H9 (cell line): ENCODE results near the gene CCDC122. TPM values are rescaled to one million over a fixed set of nuclear protein-coding genes. Genes with fewer than 3 reads are reported as not detected.

Source experiments
- DNase-seq: peaks from one replicate; pipeline ENCODE4 v3.0.0-alpha.2; 2017
- H2AFZ ChIP-seq: one replicate; pipeline ENCODE4 v1.6.1; 2013; ENCODE audit warnings: mild to moderate bottlenecking, low read length, control low read depth, moderate library complexity
- H2AK5ac ChIP-seq: 2 replicates; pipeline ENCODE4 v1.6.1; 2013; ENCODE audit warnings: low read length, control low read depth, mixed read lengths; ENCODE audit not compliant: insufficient read length
- H2BK120ac ChIP-seq: one replicate; pipeline ENCODE4 v1.6.1; 2013; ENCODE audit warnings: low read depth, mild to moderate bottlenecking, low read length, control low read depth, inconsistent platforms; ENCODE audit not compliant: poor library complexity, severe bottlenecking
- H2BK12ac ChIP-seq: 2 replicates; pipeline ENCODE4 v1.6.1; 2013; ENCODE audit warnings: low read length, control low read depth, mixed read lengths, low read depth; ENCODE audit not compliant: insufficient read length
- H2BK15ac ChIP-seq: 2 replicates; pipeline ENCODE4 v1.6.1; 2013; ENCODE audit warnings: low read depth, low read length, control low read depth
- H2BK20ac ChIP-seq: one replicate; pipeline ENCODE4 v1.6.1; 2013; ENCODE audit warnings: low read depth, mild to moderate bottlenecking, low read length, control low read depth, inconsistent platforms; ENCODE audit not compliant: poor library complexity, severe bottlenecking
- H2BK5ac ChIP-seq: 2 replicates; pipeline ENCODE4 v1.6.1; 2013; ENCODE audit warnings: low read length, control low read depth, mixed read lengths; ENCODE audit not compliant: insufficient read length
- H3K14ac ChIP-seq: 2 replicates; pipeline ENCODE4 v1.6.1; 2013; ENCODE audit warnings: low read length, control low read depth; ENCODE audit not compliant: insufficient read depth
- H3K18ac ChIP-seq: 2 replicates; pipeline ENCODE4 v1.6.1; 2013; ENCODE audit warnings: low read depth, mild to moderate bottlenecking, mixed read lengths, low read length, control low read depth; ENCODE audit not compliant: insufficient read length
- H3K23ac ChIP-seq: 2 replicates; pipeline ENCODE4 v1.6.1; 2013; ENCODE audit warnings: low read length, control low read depth, mixed read lengths, low read depth; ENCODE audit not compliant: insufficient read length
- H3K23me2 ChIP-seq: 2 replicates; pipeline ENCODE4 v1.6.1; 2013; ENCODE audit warnings: low read depth, mild to moderate bottlenecking, mixed read lengths, low read length, control low read depth; ENCODE audit not compliant: insufficient read length, poor library complexity, severe bottlenecking
- H3K27ac ChIP-seq: 2 replicates; pipeline ENCODE4 v1.5.1; 2013; ENCODE audit warnings: low read length, control low read depth, mixed read lengths, low read depth; ENCODE audit not compliant: insufficient read length
- H3K27me3 ChIP-seq: 2 replicates; pipeline ENCODE4 v1.6.1; 2013; ENCODE audit warnings: low read length, control low read depth, inconsistent platforms; ENCODE audit not compliant: insufficient read depth
- H3K4ac ChIP-seq: 2 replicates; pipeline ENCODE4 v1.6.1; 2013; ENCODE audit warnings: low read depth, mild to moderate bottlenecking, control low read depth, inconsistent platforms, low read length, moderate library complexity
- H3K4me1 ChIP-seq: 2 replicates; pipeline ENCODE4 v1.6.1; 2013; ENCODE audit warnings: low read length, control low read depth, inconsistent platforms; ENCODE audit not compliant: insufficient read depth
- H3K4me2 ChIP-seq: 2 replicates; pipeline ENCODE4 v1.6.1; 2013; ENCODE audit warnings: low read length, control low read depth, mixed read lengths; ENCODE audit not compliant: insufficient read length, insufficient read depth
- H3K56ac ChIP-seq: 2 replicates; pipeline ENCODE4 v1.6.1; 2013; ENCODE audit warnings: low read depth, mild to moderate bottlenecking, mixed read lengths, low read length, control low read depth; ENCODE audit not compliant: insufficient read length
- H3K79me1 ChIP-seq: 2 replicates; pipeline ENCODE4 v1.6.1; 2013; ENCODE audit warnings: low read depth, mild to moderate bottlenecking, moderate library complexity, low read length, control low read depth, inconsistent platforms; ENCODE audit not compliant: insufficient read depth, poor library complexity, severe bottlenecking
- H3K79me2 ChIP-seq: 2 replicates; pipeline ENCODE4 v1.6.1; 2013; ENCODE audit warnings: low read length, control low read depth, inconsistent platforms; ENCODE audit not compliant: insufficient read depth
- H3K9ac ChIP-seq: 2 replicates; pipeline ENCODE4 v1.6.1; 2013; ENCODE audit warnings: low read length, control low read depth, mixed read lengths; ENCODE audit not compliant: insufficient read length; ENCODE audit errors: extremely low read depth
- H3K9me3 ChIP-seq: one replicate; pipeline ENCODE4 v1.6.1; 2013; ENCODE audit warnings: low read depth, low read length, inconsistent platforms; ENCODE audit not compliant: control insufficient read depth
- H3T11ph ChIP-seq: one replicate; pipeline ENCODE4 v1.6.1; 2013; ENCODE audit warnings: mild to moderate bottlenecking, low read length, control low read depth, inconsistent platforms
- H4K20me1 ChIP-seq: one replicate; pipeline ENCODE4 v1.6.1; 2013; ENCODE audit not compliant: control insufficient read depth, insufficient read length, insufficient read depth
- H4K5ac ChIP-seq: 2 replicates; pipeline ENCODE4 v1.6.1; 2013; ENCODE audit warnings: low read depth, mild to moderate bottlenecking, mixed read lengths, low read length, control low read depth; ENCODE audit not compliant: insufficient read length
- H4K8ac ChIP-seq: replicated peaks from 2 replicates; pipeline ENCODE4 v1.6.1; 2013; ENCODE audit warnings: low read length, control low read depth, mixed read lengths, low read depth; ENCODE audit not compliant: insufficient read length
- H4K91ac ChIP-seq: 2 replicates; pipeline ENCODE4 v1.6.1; 2013; ENCODE audit warnings: low read depth, mild to moderate bottlenecking, moderate library complexity, mixed read lengths, low read length, control low read depth; ENCODE audit not compliant: insufficient read length
- H3K27ac Mint-ChIP-seq, 3 experiments: 2 replicates in 2 of 3; 3 replicates in 1 of 3; pipeline ENCODE4 v1.8.0; 2020 to 2021; ENCODE audit warnings: mixed read lengths in 3 of 3, mild to moderate bottlenecking in 1 of 3, moderate library complexity in 1 of 3
- H3K27me3 Mint-ChIP-seq: 2 replicates; pipeline ENCODE4 v1.8.0; 2021; ENCODE audit warnings: low read depth, mild to moderate bottlenecking, moderate library complexity, mixed read lengths
- H3K36me3 Mint-ChIP-seq, 3 experiments: 2 replicates in 2 of 3; 3 replicates in 1 of 3; pipeline ENCODE4 v1.8.0; 2020 to 2021; ENCODE audit warnings: low read depth in 3 of 3, mixed read lengths in 3 of 3; ENCODE audit not compliant: insufficient read depth in 1 of 3
- H3K4me1 Mint-ChIP-seq, 2 experiments: 2 replicates each; pipeline ENCODE4 v1.8.0; 2020; ENCODE audit warnings: mixed read lengths in 2 of 2
- H3K4me3 Mint-ChIP-seq, 2 experiments: 2 replicates in 1 of 2; 3 replicates in 1 of 2; pipeline ENCODE4 v1.8.0; 2020 to 2021; ENCODE audit warnings: mild to moderate bottlenecking in 2 of 2, mixed read lengths in 2 of 2, moderate library complexity in 1 of 2
- H3K9me3 Mint-ChIP-seq, 2 experiments: 2 replicates in 1 of 2; 3 replicates in 1 of 2; pipeline ENCODE4 v1.8.0; 2020; ENCODE audit warnings: mild to moderate bottlenecking in 2 of 2, mixed read lengths in 2 of 2, moderate library complexity in 1 of 2
- CTCF ChIP-seq: fragments of 200-600 bp; sonication (generic); conservative IDR thresholded peaks from 3 replicates; pipeline ENCODE4 v1.8.0; 2021; ENCODE audit warnings: antibody characterized with exemption, mild to moderate bottlenecking
- WGBS: extraction: QIAGEN DNeasy Blood & Tissue Kit; methylation state at CpG from one replicate; pipeline ENCODE4 v1.1.7; 2013; ENCODE audit warnings: missing lambda C conversion rate, low lambda C conversion rate, mixed read lengths; ENCODE audit not compliant: insufficient read length; ENCODE audit errors: extremely low coverage; 5-methylcytosine and 5-hydroxymethylcytosine counted together
- total RNA-seq: library from RNA; stranded (reverse); gene quantifications from 2 replicates; pipeline ENCODE4 v1.2.1, GENCODE V29; 2021

CCDC122 gene
- total RNA-seq, 1 experiment from 2014 or later: 5.6 TPM

- H2AFZ ChIP-seq: no peak overlapping the region
- H3K4me3 Mint-ChIP-seq: peak overlapping the region; percentile 67 to 88
- H3K27ac Mint-ChIP-seq: no peak overlapping the region
These were observed 92.0 kb downstream of the CCDC122 start for GRCh38 chr13:43787518-43787891.

More at GRCh38 chr13:43787518-43787891, 92.0 kb downstream of the CCDC122 start:
- H2BK120ac ChIP-seq: no peak overlapping the region
- no peaks in the 10 kb centered on the region for H4K20me1 ChIP-seq
- no peak for DNase-seq
- H2BK5ac ChIP-seq: no peak overlapping the region
- peak overlapping the region; percentile 69 for H3K4me2 ChIP-seq
- no CpG with 5 or more reads among the region's 9 CpGs for WGBS
- H3K79me2 ChIP-seq: no peaks in the 10 kb centered on the region
- peaks cover 6% of the 10 kb centered on the region; the same call in 1 of the 2 replicates for H3K27me3 ChIP-seq
- H3K79me1 ChIP-seq: no peaks in the 10 kb centered on the region
- no peak overlapping the region for H3K27ac ChIP-seq
- H3K56ac ChIP-seq: no peak overlapping the region
- no peak overlapping the region for H3K23ac ChIP-seq
- 0 out of 2 replicates have a peak overlapping the region, but pooled peaks have one; percentile 21 for H3K14ac ChIP-seq
- H2BK20ac ChIP-seq: no peak overlapping the region
- no peak overlapping the region for H4K91ac ChIP-seq
- no peak overlapping the region for H3K18ac ChIP-seq
- no peak overlapping the region for H2BK12ac ChIP-seq
- Mint-ChIP-seq H3K27me3 (peaks cover 67% of the 10 kb centered on the region), H3K4me1 (peaks cover 17% of the 10 kb centered on the region in 2 experiments), H3K9me3 (no peaks in the 10 kb centered on the region), H3K36me3 (no peaks in the 10 kb centered on the region)
- H3K9me3 ChIP-seq: no peaks in the 10 kb centered on the region
- no peak overlapping the region for H4K5ac ChIP-seq
- H2BK15ac ChIP-seq: no peak overlapping the region
- no peak overlapping the region for H4K8ac ChIP-seq
- H3K9ac ChIP-seq: no peak overlapping the region
- H2AK5ac ChIP-seq: no peak overlapping the region
- peaks cover 15% of the 10 kb centered on the region for H3K23me2 ChIP-seq
- no peak overlapping the region for H3T11ph ChIP-seq
- no peak overlapping the region for H3K4ac ChIP-seq
- no peak for TF ChIP-seq CTCF
- H3K4me1 ChIP-seq: no peaks in the 10 kb centered on the region; the same call in 1 of the 2 replicates
